Measurements from ENCODE around the gene YPEL4. TPM values are rescaled to one million over a fixed set of nuclear protein-coding genes. Genes with fewer than 3 reads are reported as not detected.

Gene YPEL4
- total RNA-seq, 1 experiment from 2014 or later, result not detected

DNA sequence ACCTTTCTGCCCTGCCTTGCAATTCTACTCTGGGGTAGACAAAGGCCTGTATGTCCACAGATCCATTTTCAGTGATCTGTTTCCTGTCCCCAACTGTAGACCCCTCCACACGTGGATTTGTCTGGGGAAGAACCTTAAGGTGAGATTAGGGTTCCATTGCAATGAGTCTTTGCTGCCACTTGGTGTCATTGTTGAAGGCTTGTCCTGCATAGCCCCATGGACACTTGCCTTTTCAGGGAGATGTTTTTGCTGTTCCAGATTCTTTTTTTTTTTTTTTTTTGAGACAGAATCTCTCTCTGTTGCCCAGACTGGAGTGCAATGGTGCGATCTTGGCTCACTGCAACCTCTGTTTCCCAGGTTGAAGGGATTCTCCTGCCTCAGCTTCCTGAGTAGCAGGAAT, 30.4 kb downstream of the YPEL4 start:
- H3K4me3 ChIP-seq (ENCODE audit: low read depth in 2 of 2, low read length in 2 of 2), result no peak overlapping the region
- ATAC-seq, result no peak
- H3K4me1 ChIP-seq (ENCODE audit: control insufficient read depth, insufficient read depth, low read length), result no peaks in the 10 kb centered on the region
- DNase-seq (ENCODE audit: low read depth, low spot score), result no peak
- H3K9me3 ChIP-seq (ENCODE audit: control insufficient read depth, insufficient read depth, low read depth, low read length), result no peaks in the 10 kb centered on the region
- ChIA-PET CTCF (no interaction called here), POLR2A (no interaction called here)
- H3K27me3 ChIP-seq (ENCODE audit: control insufficient read depth, insufficient read depth, low read length), result no peaks in the 10 kb centered on the region
- intact Hi-C loops (cut with micrococcal nuclease; ENCODE audit: unreplicated experiment) (no loop called here), in situ Hi-C loops (cut with HindIII; ENCODE audit: low pct_unique_long_range_greater_than_20kb, low sequenced_read_pairs) (no loop called here)
- BruUV-seq (replicated peaks), result no TSS peak
- TF ChIP-seq POLR2AphosphoS5 (IDR thresholded peaks at IDR 0.05; ENCODE audit: low read depth, low read length) (no peak), TCF7L2 (IDR thresholded peaks at IDR 0.05; ENCODE audit: low read depth, low read length) (no peak), SIN3A (IDR thresholded peaks at IDR 0.05; ENCODE audit: borderline replicate concordance, insufficient read depth, low read depth, low read length) (no peak)
- TF ChIP-seq, protein P1, sequence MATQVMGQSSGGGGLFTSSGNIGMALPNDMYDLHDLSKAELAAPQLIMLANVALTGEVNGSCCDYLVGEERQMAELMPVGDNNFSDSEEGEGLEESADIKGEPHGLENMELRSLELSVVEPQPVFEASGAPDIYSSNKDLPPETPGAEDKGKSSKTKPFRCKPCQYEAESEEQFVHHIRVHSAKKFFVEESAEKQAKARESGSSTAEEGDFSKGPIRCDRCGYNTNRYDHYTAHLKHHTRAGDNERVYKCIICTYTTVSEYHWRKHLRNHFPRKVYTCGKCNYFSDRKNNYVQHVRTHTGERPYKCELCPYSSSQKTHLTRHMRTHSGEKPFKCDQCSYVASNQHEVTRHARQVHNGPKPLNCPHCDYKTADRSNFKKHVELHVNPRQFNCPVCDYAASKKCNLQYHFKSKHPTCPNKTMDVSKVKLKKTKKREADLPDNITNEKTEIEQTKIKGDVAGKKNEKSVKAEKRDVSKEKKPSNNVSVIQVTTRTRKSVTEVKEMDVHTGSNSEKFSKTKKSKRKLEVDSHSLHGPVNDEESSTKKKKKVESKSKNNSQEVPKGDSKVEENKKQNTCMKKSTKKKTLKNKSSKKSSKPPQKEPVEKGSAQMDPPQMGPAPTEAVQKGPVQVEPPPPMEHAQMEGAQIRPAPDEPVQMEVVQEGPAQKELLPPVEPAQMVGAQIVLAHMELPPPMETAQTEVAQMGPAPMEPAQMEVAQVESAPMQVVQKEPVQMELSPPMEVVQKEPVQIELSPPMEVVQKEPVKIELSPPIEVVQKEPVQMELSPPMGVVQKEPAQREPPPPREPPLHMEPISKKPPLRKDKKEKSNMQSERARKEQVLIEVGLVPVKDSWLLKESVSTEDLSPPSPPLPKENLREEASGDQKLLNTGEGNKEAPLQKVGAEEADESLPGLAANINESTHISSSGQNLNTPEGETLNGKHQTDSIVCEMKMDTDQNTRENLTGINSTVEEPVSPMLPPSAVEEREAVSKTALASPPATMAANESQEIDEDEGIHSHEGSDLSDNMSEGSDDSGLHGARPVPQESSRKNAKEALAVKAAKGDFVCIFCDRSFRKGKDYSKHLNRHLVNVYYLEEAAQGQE (IDR thresholded peaks at IDR 0.05; ENCODE audit: insufficient read depth in 1 of 2, low read depth in 2 of 2, low read length in 1 of 2), result no peak
- TF ChIP-seq, protein P2, sequence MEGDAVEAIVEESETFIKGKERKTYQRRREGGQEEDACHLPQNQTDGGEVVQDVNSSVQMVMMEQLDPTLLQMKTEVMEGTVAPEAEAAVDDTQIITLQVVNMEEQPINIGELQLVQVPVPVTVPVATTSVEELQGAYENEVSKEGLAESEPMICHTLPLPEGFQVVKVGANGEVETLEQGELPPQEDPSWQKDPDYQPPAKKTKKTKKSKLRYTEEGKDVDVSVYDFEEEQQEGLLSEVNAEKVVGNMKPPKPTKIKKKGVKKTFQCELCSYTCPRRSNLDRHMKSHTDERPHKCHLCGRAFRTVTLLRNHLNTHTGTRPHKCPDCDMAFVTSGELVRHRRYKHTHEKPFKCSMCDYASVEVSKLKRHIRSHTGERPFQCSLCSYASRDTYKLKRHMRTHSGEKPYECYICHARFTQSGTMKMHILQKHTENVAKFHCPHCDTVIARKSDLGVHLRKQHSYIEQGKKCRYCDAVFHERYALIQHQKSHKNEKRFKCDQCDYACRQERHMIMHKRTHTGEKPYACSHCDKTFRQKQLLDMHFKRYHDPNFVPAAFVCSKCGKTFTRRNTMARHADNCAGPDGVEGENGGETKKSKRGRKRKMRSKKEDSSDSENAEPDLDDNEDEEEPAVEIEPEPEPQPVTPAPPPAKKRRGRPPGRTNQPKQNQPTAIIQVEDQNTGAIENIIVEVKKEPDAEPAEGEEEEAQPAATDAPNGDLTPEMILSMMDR (IDR thresholded peaks at IDR 0.05), result no peak; the same call in 1 of the 2 replicates
- H3K27ac ChIP-seq (ENCODE audit: low read length), result no peak overlapping the region
- no peaks in the 10 kb centered on the region for H3K36me3 ChIP-seq (ENCODE audit: control insufficient read depth, insufficient read depth, low read length)

DNA sequence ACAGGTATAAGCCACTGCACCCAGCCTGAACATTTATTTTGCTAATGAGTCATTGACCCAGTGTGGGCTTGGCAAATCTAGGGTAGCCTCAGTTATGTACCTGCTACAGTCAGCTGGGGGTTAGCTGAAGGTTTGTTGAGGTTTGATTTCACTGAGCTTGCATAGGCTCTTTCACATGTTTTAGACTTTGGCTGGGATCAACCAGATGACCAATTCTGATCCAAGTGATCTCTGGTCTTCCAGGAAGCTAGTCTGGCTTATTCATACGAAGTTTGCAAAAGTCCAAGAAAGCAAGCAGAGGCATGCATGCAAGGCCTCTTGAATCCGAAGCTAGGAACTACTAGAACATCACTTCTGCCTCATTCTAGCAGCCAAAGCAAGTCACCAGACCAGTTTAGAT, 31.3 kb downstream of the YPEL4 start:
- CTCF ChIA-PET, result no interaction called here

More for the DNA sequence above, 31.3 kb downstream of the YPEL4 start:
- no peaks in the 10 kb centered on the region for H3K4me1 ChIP-seq (ENCODE audit: control insufficient read depth, insufficient read depth, low read length)
- no TSS peak for BruUV-seq (replicated peaks)
- H3K27ac ChIP-seq (ENCODE audit: low read length), result no peak overlapping the region
- no peaks in the 10 kb centered on the region for H3K36me3 ChIP-seq (ENCODE audit: control insufficient read depth, insufficient read depth, low read length)
- H3K9me3 ChIP-seq (ENCODE audit: control insufficient read depth, insufficient read depth, low read depth, low read length), result no peaks in the 10 kb centered on the region
- in situ Hi-C loops (cut with HindIII; ENCODE audit: low pct_unique_long_range_greater_than_20kb, low sequenced_read_pairs) (no loop called here), intact Hi-C loops (cut with micrococcal nuclease; ENCODE audit: unreplicated experiment) (no loop called here)
- no peak for TF ChIP-seq POLR2AphosphoS5 (IDR thresholded peaks at IDR 0.05; ENCODE audit: low read depth, low read length)
- TF ChIP-seq SIN3A (IDR thresholded peaks at IDR 0.05; ENCODE audit: borderline replicate concordance, insufficient read depth, low read depth, low read length), result no peak
- TF ChIP-seq, protein P1 (IDR thresholded peaks at IDR 0.05; ENCODE audit: insufficient read depth in 1 of 2, low read depth in 2 of 2, low read length in 1 of 2), result no peak
- no peak for TF ChIP-seq TCF7L2 (IDR thresholded peaks at IDR 0.05; ENCODE audit: low read depth, low read length)
- TF ChIP-seq, protein P2 (IDR thresholded peaks at IDR 0.05), result no peak
- no peak overlapping the region for H3K4me3 ChIP-seq (ENCODE audit: low read depth in 2 of 2, low read length in 2 of 2)
- ATAC-seq, result no peak
- H3K27me3 ChIP-seq (ENCODE audit: control insufficient read depth, insufficient read depth, low read length), result no peaks in the 10 kb centered on the region
- POLR2A ChIA-PET, result no interaction called here
- no peak for DNase-seq (ENCODE audit: low read depth, low spot score)
